ENCODE results near the gene ZMIZ1.

Gene ZMIZ1

DNA sequence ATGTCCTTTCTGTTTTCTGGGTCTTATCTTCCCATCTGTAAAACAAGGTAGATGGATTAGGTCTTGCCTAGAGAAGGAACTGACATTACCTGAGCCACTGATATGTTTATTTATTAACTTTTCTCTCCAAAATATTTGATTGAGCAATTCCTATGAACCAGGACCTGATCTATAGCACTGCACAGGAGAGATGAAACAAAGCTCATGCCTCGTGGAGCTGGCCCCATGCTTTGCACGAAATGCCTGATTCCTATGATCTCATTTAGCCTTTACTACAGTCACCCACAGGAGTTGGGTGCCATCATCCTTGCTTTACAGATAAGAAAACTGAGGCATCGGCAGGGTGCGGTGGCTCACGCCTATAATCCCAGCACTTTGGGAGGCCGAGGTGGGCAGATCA is 48.2 kb upstream of the ZMIZ1 start:
- Histone ChIP-seq H3K4me1 (ENCODE audit: insufficient read depth, low read length, poor library complexity, severe bottlenecking) (peaks cover 3% of the 10 kb centered on the region), H3K9ac (ENCODE audit: low read depth, low read length, poor library complexity, severe bottlenecking) (no peak overlapping the region), H3K27me3 (ENCODE audit: insufficient read depth, low read length, poor library complexity, severe bottlenecking) (no peaks in the 10 kb centered on the region), H2AFZ (ENCODE audit: low read length) (no peak overlapping the region), H3K4me3 (ENCODE audit: low read length, poor library complexity, severe bottlenecking) (no peak overlapping the region), H3K4me2 (ENCODE audit: low read depth, low read length, poor library complexity, severe bottlenecking) (no peak overlapping the region), H3K9me3 (ENCODE audit: insufficient read depth, low read depth, low read length) (no peaks in the 10 kb centered on the region), H3K36me3 (ENCODE audit: insufficient read depth, low read length) (no peaks in the 10 kb centered on the region), H4K20me1 (ENCODE audit: insufficient read depth, low read length, poor library complexity, severe bottlenecking) (no peaks in the 10 kb centered on the region), H3F3A (ENCODE audit: low read depth) (no peaks in the 10 kb centered on the region), H3K79me2 (ENCODE audit: insufficient read depth, low read length) (no peaks in the 10 kb centered on the region), H3K9me2 (replicated peaks; ENCODE audit: low read depth, low read length) (no peaks in the 10 kb centered on the region)
- TF ChIP-seq CTCF (conservative IDR thresholded peaks at IDR 0.05; ENCODE audit: low read length) (no peak), EZH2phosphoT487 (IDR thresholded peaks at IDR 0.05; ENCODE audit: borderline replicate concordance) (no peak)

DNA sequence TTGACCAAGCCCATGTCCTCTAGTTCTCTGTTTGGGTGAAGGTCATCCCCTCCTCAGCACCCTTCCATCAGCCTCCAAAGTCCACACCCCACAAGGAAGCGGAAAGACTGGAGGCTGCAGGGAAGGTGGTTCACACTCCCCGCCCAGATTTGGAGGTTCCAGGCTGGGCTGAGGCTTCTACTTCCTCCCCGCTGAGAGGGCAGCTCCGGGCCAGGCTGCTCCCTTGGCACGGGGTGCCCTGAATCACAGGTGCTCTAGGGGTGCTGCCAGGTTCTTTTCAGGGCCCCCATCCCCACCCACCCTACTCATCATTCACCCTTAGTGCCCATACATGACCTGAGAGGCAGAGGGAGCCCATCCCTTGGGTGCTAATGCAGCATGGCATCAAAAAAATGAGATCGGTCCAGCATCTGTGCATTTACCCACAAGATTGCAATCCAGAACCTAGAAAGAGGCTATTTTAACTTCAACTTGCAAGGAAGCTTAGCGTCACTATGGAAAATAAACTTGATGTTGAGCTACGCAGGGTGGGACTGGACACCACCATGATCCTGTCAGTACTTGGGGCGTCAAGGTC is 47.3 kb upstream of the ZMIZ1 start:
- Histone ChIP-seq H3K4me1 (ENCODE audit: insufficient read depth, low read length, poor library complexity, severe bottlenecking) (peaks cover 8% of the 10 kb centered on the region), H3K36me3 (ENCODE audit: insufficient read depth, low read length) (no peaks in the 10 kb centered on the region), H3K4me2 (ENCODE audit: low read depth, low read length, poor library complexity, severe bottlenecking) (no peak overlapping the region), H3K79me2 (ENCODE audit: insufficient read depth, low read length) (no peaks in the 10 kb centered on the region), H2AFZ (ENCODE audit: low read length) (no peak overlapping the region), H3K9me3 (ENCODE audit: insufficient read depth, low read depth, low read length) (no peaks in the 10 kb centered on the region), H3K9ac (ENCODE audit: low read depth, low read length, poor library complexity, severe bottlenecking) (no peak overlapping the region), H3F3A (ENCODE audit: low read depth) (no peaks in the 10 kb centered on the region), H3K27me3 (ENCODE audit: insufficient read depth, low read length, poor library complexity, severe bottlenecking) (no peaks in the 10 kb centered on the region), H3K9me2 (replicated peaks; ENCODE audit: low read depth, low read length) (no peaks in the 10 kb centered on the region), H4K20me1 (ENCODE audit: insufficient read depth, low read length, poor library complexity, severe bottlenecking) (no peaks in the 10 kb centered on the region), H3K4me3 (ENCODE audit: low read length, poor library complexity, severe bottlenecking) (no peak overlapping the region)
- no peak for TF ChIP-seq EZH2phosphoT487 (IDR thresholded peaks at IDR 0.05; ENCODE audit: borderline replicate concordance)
- TF ChIP-seq CTCF (conservative IDR thresholded peaks at IDR 0.05; ENCODE audit: low read length): no peak

GRCh38 chr10:79021948-79022499 is 46.7 kb upstream of the ZMIZ1 start:
- no peak overlapping the region for H3K4me2 ChIP-seq (ENCODE audit: low read depth, low read length, poor library complexity, severe bottlenecking)
- H3K9ac ChIP-seq (ENCODE audit: low read depth, low read length, poor library complexity, severe bottlenecking): no peak overlapping the region
- H3K9me2 ChIP-seq (replicated peaks; ENCODE audit: low read depth, low read length): no peaks in the 10 kb centered on the region
- peaks cover 8% of the 10 kb centered on the region for H3K4me1 ChIP-seq (ENCODE audit: insufficient read depth, low read length, poor library complexity, severe bottlenecking)
- H3F3A ChIP-seq (ENCODE audit: low read depth): no peaks in the 10 kb centered on the region
- TF ChIP-seq EZH2phosphoT487 (IDR thresholded peaks at IDR 0.05; ENCODE audit: borderline replicate concordance): no peak
- no peak for TF ChIP-seq CTCF (conservative IDR thresholded peaks at IDR 0.05; ENCODE audit: low read length)
- H3K4me3 ChIP-seq (ENCODE audit: low read length, poor library complexity, severe bottlenecking): no peak overlapping the region
- H4K20me1 ChIP-seq (ENCODE audit: insufficient read depth, low read length, poor library complexity, severe bottlenecking): no peaks in the 10 kb centered on the region
- H3K9me3 ChIP-seq (ENCODE audit: insufficient read depth, low read depth, low read length): no peaks in the 10 kb centered on the region
- no peak overlapping the region for H2AFZ ChIP-seq (ENCODE audit: low read length)
- no peaks in the 10 kb centered on the region for H3K36me3 ChIP-seq (ENCODE audit: insufficient read depth, low read length)
- H3K79me2 ChIP-seq (ENCODE audit: insufficient read depth, low read length): no peaks in the 10 kb centered on the region
- H3K27me3 ChIP-seq (ENCODE audit: insufficient read depth, low read length, poor library complexity, severe bottlenecking): no peaks in the 10 kb centered on the region

Measured in Loucy (cell line).